ENCODE measurements around the gene HMGCS2.

The HMGCS2 gene

GRCh38 chr1:119768778-119769177, at the start of gene HMGCS2:
TSS of gene HMGCS2 (minus strand) at chr1:119768905. CDS start at chr1:119768844, 61 bp downstream.
- TF ChIP-seq POLR2A (IDR thresholded peaks at IDR 0.05; ENCODE audit: low read depth, low read length), result no peak
- FAIRE-seq, result no peak
- DNase-seq (ENCODE audit: insufficient read length, low spot score), result no peak

- TF ChIP-seq POLR2A (IDR thresholded peaks at IDR 0.05; ENCODE audit: low read depth, low read length), result no peak
- DNase-seq (ENCODE audit: insufficient read length, low spot score) (no peak), FAIRE-seq (no peak)
These were observed 49.5 kb upstream of the HMGCS2 start for GRCh38 chr1:119818181-119818580.

- FAIRE-seq, result peak; percentile 96
- no peak for DNase-seq (ENCODE audit: insufficient read length, low spot score)
These were observed 47.7 kb upstream of the HMGCS2 start for GRCh38 chr1:119816407-119816806.

GRCh38 chr1:119815928-119816327, 47.2 kb upstream of the HMGCS2 start:
- DNase-seq (ENCODE audit: insufficient read length, low spot score) (no peak), FAIRE-seq (no peak)
- no peak for TF ChIP-seq POLR2A (IDR thresholded peaks at IDR 0.05; ENCODE audit: low read depth, low read length)

More at GRCh38 chr1:119816407-119816806, 47.7 kb upstream of the HMGCS2 start:
- no peak for TF ChIP-seq POLR2A (IDR thresholded peaks at IDR 0.05; ENCODE audit: low read depth, low read length)

GRCh38 chr1:119815361-119815760, 46.7 kb upstream of the HMGCS2 start:
- TF ChIP-seq POLR2A (IDR thresholded peaks at IDR 0.05; ENCODE audit: low read depth, low read length), result no peak
- no peak for DNase-seq (ENCODE audit: insufficient read length, low spot score)
- FAIRE-seq, result peak; percentile 75

- no peak for DNase-seq (ENCODE audit: insufficient read length, low spot score)
- no peak for FAIRE-seq
- TF ChIP-seq POLR2A (IDR thresholded peaks at IDR 0.05; ENCODE audit: low read depth, low read length), result no peak
These were observed 45.6 kb upstream of the HMGCS2 start for GRCh38 chr1:119814288-119814687.

- DNase-seq (ENCODE audit: insufficient read length, low spot score) (no peak), FAIRE-seq (no peak)
- TF ChIP-seq POLR2A (IDR thresholded peaks at IDR 0.05; ENCODE audit: low read depth, low read length), result no peak
These were observed 43.4 kb upstream of the HMGCS2 start for GRCh38 chr1:119811985-119812557.

- FAIRE-seq (no peak), DNase-seq (ENCODE audit: insufficient read length, low spot score) (no peak)
- TF ChIP-seq POLR2A (IDR thresholded peaks at IDR 0.05; ENCODE audit: low read depth, low read length), result no peak
These were observed 42.7 kb upstream of the HMGCS2 start, which contains the start of gene REG4 for GRCh38 chr1:119811387-119811786. TSS of gene REG4 (minus strand) at chr1:119811460. CDS start at chr1:119808769, 2,691 bp downstream.

GRCh38 chr1:119808972-119809550, 40.4 kb upstream of the HMGCS2 start:
- DNase-seq (ENCODE audit: insufficient read length, low spot score), result peak; percentile 29
- FAIRE-seq, result peak; percentile 50
- TF ChIP-seq POLR2A (IDR thresholded peaks at IDR 0.05; ENCODE audit: low read depth, low read length), result no peak

GRCh38 chr1:119808491-119808890, 39.8 kb upstream of the HMGCS2 start:
- no peak for TF ChIP-seq POLR2A (IDR thresholded peaks at IDR 0.05; ENCODE audit: low read depth, low read length)
- peak; percentile 9 for DNase-seq (ENCODE audit: insufficient read length, low spot score)
- FAIRE-seq, result no peak

- FAIRE-seq (no peak), DNase-seq (ENCODE audit: insufficient read length, low spot score) (no peak)
- TF ChIP-seq POLR2A (IDR thresholded peaks at IDR 0.05; ENCODE audit: low read depth, low read length), result no peak
These were observed 37.8 kb upstream of the HMGCS2 start for GRCh38 chr1:119806489-119806888.

GRCh38 chr1:119805746-119806145, 37.0 kb upstream of the HMGCS2 start:
- no peak for DNase-seq (ENCODE audit: insufficient read length, low spot score)
- no peak for FAIRE-seq
- no peak for TF ChIP-seq POLR2A (IDR thresholded peaks at IDR 0.05; ENCODE audit: low read depth, low read length)

GRCh38 chr1:119805247-119805646, 36.5 kb upstream of the HMGCS2 start:
- DNase-seq (ENCODE audit: insufficient read length, low spot score), result no peak
- no peak for TF ChIP-seq POLR2A (IDR thresholded peaks at IDR 0.05; ENCODE audit: low read depth, low read length)
- FAIRE-seq, result no peak

GRCh38 chr1:119799599-119800177, 31.0 kb upstream of the HMGCS2 start:
- FAIRE-seq (no peak), DNase-seq (ENCODE audit: insufficient read length, low spot score) (no peak)
- no peak for TF ChIP-seq POLR2A (IDR thresholded peaks at IDR 0.05; ENCODE audit: low read depth, low read length)

- DNase-seq (ENCODE audit: insufficient read length, low spot score) (no peak), FAIRE-seq (no peak)
- TF ChIP-seq POLR2A (IDR thresholded peaks at IDR 0.05; ENCODE audit: low read depth, low read length), result no peak
These were observed 30.3 kb upstream of the HMGCS2 start for GRCh38 chr1:119799003-119799402.

All from H54 (cell line).